Anterior cingulate cortex (tissue), 58 donors: ENCODE results near the gene ZNF831.
A peak's percentile ranks its signal among the peaks of the same experiment; 100 is the strongest.

Experiments
- DNase-seq, 58 donors: peaks; one replicate each; lab custom pipeline; 2025; lab: John Stamatoyannopoulos, UW

The ZNF831 gene

GRCh38 chr20:59291740-59292383 lies 128.2 kb downstream of the ZNF831 start:
- DNase-seq, result no peak

GRCh38 chr20:59295531-59295930 lies 131.9 kb downstream of the ZNF831 start:
- DNase-seq, result no peak

- no peak for DNase-seq
These were observed 134.1 kb downstream of the ZNF831 start for GRCh38 chr20:59297686-59298085.

GRCh38 chr20:59299945-59300332 lies 136.3 kb downstream of the ZNF831 start:
- no peak for DNase-seq

- no peak for DNase-seq
These were observed 136.9 kb downstream of the ZNF831 start, which contains the start of gene EDN3 for GRCh38 chr20:59300333-59301081. EDN3 (plus strand) TSS chr20:59300611; CDS start chr20:59300813, 202 bp downstream.

GRCh38 chr20:59301343-59302007 lies 137.9 kb downstream of the ZNF831 start:
- DNase-seq, result no peak

GRCh38 chr20:59305908-59306655 lies 142.5 kb downstream of the ZNF831 start:
- DNase-seq, result peak in 3 of 58 donors; percentile 3 to 30 (median 3)

GRCh38 chr20:59307270-59307669 lies 143.6 kb downstream of the ZNF831 start:
- DNase-seq, result no peak
